ENCODE measurements around the gene PIWIL4. TPM values are rescaled to one million over a fixed set of nuclear protein-coding genes. Genes with fewer than 3 reads are reported as not detected.
A peak's percentile ranks its signal among the peaks of the same experiment; 100 is the strongest.

Gene PIWIL4
- total and polyA plus RNA-seq, 2 of the 8 experiments (the other 6 are each of a cell fraction or from before 2014, with no cell fraction given) = 0.51 to 0.52 TPM

- ChIA-PET CTCF (ENCODE audit: partially characterized antibody) (interaction anchor here (0.9 to 2.1 kb wide), 2 partner anchors 21 to 84 kb away, joined by 3 to 7 read pairs; no protein-coding TSS in a partner anchor), POLR2A (ENCODE audit: partially characterized antibody) (interaction anchor here (0.6 to 11.5 kb wide), 10 partner anchors 10 to 83 kb away, joined by 3 to 167 read pairs (median 12); no protein-coding TSS in a partner anchor)
- Histone ChIP-seq H3K23ac (ENCODE audit: insufficient read length) (no peak overlapping the region), H4K91ac (replicated peaks; ENCODE audit: insufficient read length, low read length) (peak overlapping the region; percentile 48), H3K79me2 (ENCODE audit: control insufficient read depth in 1 of 2, insufficient read depth in 2 of 2, low read length in 2 of 2) (peaks cover 0 to 26% of the 10 kb centered on the region in 2 experiments; a peak in 2 of 4 replicates), H2BK20ac (ENCODE audit: low read length) (peak overlapping the region; percentile 40; the same call in 1 of the 2 replicates), H3K14ac (ENCODE audit: insufficient read length) (no peak overlapping the region), H2AFZ (ENCODE audit: low read length) (no peak overlapping the region), H3K4me1 (replicated peaks in 1 of 4; ENCODE audit: control insufficient read depth in 3 of 4, insufficient read depth in 4 of 4, low read length in 3 of 4) (peaks cover 0 to 30% (median 15%) of the 10 kb centered on the region in 4 experiments; a peak in 6 of 7 replicates), H3K36me3 (ENCODE audit: control insufficient read depth in 2 of 4, insufficient read depth in 4 of 4, low read length in 3 of 4) (peaks cover 0 to 20% (median 6%) of the 10 kb centered on the region in 4 experiments; a peak in 5 of 8 replicates), H3K23me2 (ENCODE audit: low read depth, low read length) (no peaks in the 10 kb centered on the region), H3K18ac (ENCODE audit: extremely low read depth, low read length) (peak overlapping the region; percentile 94; the same call in 1 of the 2 replicates), H3K79me1 (ENCODE audit: low read depth, low read length) (no peaks in the 10 kb centered on the region), H3K4ac (replicated peaks; ENCODE audit: insufficient read length, low read depth, low read length) (no peak overlapping the region), H3K4me2 (ENCODE audit: insufficient read depth in 1 of 2, low read depth in 2 of 2, low read length in 2 of 2) (peak overlapping the region in 1 of 2 experiments; percentile 49; a peak in 1 of 4 replicates), H3K56ac (replicated peaks; ENCODE audit: insufficient read length, low read depth, low read length) (no peak overlapping the region), H3K27me3 (replicated peaks in 1 of 4; ENCODE audit: control insufficient read depth in 3 of 4, extremely low read depth in 1 of 4, insufficient read depth in 3 of 4, low read length in 3 of 4) (no peaks in the 10 kb centered on the region), H3K4me3 (ENCODE audit: extremely low read depth in 1 of 4, insufficient read depth in 2 of 4, low read depth in 3 of 4, low read length in 4 of 4) (no peak overlapping the region), H4K8ac (ENCODE audit: extremely low read depth, insufficient read depth, low read length) (no peak overlapping the region), H2BK120ac (replicated peaks; ENCODE audit: low read depth, low read length) (peak overlapping the region; percentile 8), H2BK12ac (ENCODE audit: low read depth, low read length) (peak overlapping the region; percentile 55; the same call in 1 of the 2 replicates), H3K9ac (replicated peaks in 1 of 4; ENCODE audit: extremely low read depth in 1 of 4, low read depth in 3 of 4, low read length in 3 of 4) (no peak overlapping the region; a peak in 1 of 7 replicates), H3K9me3 (ENCODE audit: insufficient read depth in 2 of 2, low read depth in 1 of 2, low read length in 1 of 2) (no peaks in the 10 kb centered on the region), H2BK5ac (ENCODE audit: low read depth, low read length) (peak overlapping the region; percentile 89), H2BK15ac (ENCODE audit: low read length) (peak overlapping the region; percentile 2; the same call in 1 of the 2 replicates), H4K20me1 (replicated peaks in 1 of 2; ENCODE audit: control insufficient read depth in 1 of 2, insufficient read depth in 2 of 2, low read length in 2 of 2) (no peaks in the 10 kb centered on the region), H4K5ac (ENCODE audit: insufficient read length, low read depth, low read length) (no peak overlapping the region), H2AK5ac (ENCODE audit: low read depth, low read length) (peak overlapping the region; percentile 96), H3K27ac (ENCODE audit: low read depth, low read length) (peak overlapping the region; percentile 27; the same call in 1 of the 2 replicates)
- 91% methylated on average over 3 of the region's 3 CpGs; no CpG with 5 or more reads in 1 of the 2 experiments for WGBS, 2 experiments (ENCODE audit: extremely low coverage in 1 of 2, insufficient coverage in 1 of 2, insufficient read length in 1 of 2, insufficient replicate concordance in 2 of 2, low coverage in 1 of 2, low lambda C conversion rate in 2 of 2, missing lambda C conversion rate in 1 of 2)
- no peak for TF ChIP-seq SAP30 (IDR thresholded peaks at IDR 0.05; ENCODE audit: insufficient read depth, insufficient replicate concordance, low read length)
- TF ChIP-seq POLR2AphosphoS5 (IDR thresholded peaks at IDR 0.05; ENCODE audit: low read depth, low read length) = peak; percentile 65; the same call in 1 of the 2 replicates
- no peak for FAIRE-seq
- DNase-seq (ENCODE audit: low read depth in 1 of 2, low spot score in 2 of 2) = no peak
These were observed 90.5 kb downstream of the PIWIL4 start for GRCh38 chr11:94657629-94658028.
